NCI-H128 (cell line): ENCODE results near the gene SYT2.
"Not testable (repeated sequence)": the region's sequence is repeated elsewhere in the genome, so short reads cannot be mapped to it uniquely, and the experiment has no call there.

ENCODE experiments used
- DNase-seq: peaks from one replicate; lab custom pipeline; 2025; ENCODE audit not compliant: unreplicated experiment; lab: John Stamatoyannopoulos, UW

The SYT2 gene

GRCh38 chr1:202575918-202576653, 134.2 kb downstream of the SYT2 start:
- no peak for DNase-seq

DNA sequence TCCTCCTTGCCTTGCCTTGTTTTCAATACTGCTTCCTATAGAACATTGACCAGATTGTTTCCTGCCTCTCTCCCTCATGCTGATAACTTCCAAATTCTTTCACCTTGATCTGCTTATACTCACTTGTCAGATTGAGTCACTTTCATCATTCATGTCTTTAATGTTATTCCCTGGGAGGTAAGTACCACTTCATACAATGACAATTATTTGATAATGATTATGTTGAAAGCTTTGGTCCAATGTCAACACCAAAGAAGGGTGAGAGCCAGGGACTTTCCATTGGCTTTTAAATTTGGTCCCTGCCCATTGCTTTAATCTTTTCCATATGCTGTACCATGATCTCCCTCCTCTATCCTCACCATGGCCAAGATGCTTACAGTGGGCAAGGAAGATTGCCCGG, 137.4 kb downstream of the SYT2 start:
- DNase-seq: no peak

- no peak for DNase-seq
Observed at GRCh38 chr1:202571719-202572339, 138.4 kb downstream of the SYT2 start.

DNA sequence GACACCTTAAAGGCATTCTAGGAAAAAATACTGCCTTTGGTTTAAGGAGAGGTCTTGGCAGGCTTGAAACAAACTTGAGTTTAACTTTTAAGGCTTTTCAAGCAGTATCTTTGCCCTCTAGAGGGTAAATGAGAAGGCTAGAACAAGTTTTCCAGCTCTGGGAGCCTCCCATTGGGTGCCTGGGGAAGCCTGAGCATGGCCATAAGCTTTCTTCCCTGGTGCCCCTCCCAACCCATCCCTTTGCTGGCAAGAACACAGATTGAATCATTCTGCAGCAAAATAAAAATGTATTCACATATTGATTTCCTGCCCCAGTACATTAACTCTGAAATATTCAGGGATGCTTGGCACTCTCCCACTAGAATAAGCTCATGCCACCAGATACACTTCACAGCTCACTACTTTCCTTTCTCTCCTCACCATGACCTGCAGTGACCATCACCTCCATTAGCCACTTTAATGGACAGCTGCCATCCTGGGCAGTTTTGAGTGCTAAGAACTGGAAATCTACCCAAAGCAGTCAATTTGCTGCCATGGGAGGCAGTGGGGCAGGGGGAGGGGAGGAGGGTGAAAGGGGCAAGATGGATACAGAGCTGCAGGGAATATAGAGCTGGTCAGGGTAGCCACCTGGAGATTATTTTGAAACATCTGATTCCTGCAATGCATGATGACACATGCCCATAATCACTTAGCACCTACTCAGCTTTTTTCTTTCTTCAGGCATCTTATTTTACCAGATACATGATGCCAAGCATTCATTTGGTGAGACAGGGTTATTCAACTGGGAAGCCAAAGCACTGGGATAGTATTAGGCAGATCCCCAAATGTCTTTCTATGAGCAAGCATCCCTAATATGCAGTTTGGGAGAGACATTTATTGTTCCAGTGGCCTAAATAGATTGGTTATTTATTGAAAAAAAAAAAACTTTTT, 140.6 kb downstream of the SYT2 start:
- DNase-seq: no peak

DNA sequence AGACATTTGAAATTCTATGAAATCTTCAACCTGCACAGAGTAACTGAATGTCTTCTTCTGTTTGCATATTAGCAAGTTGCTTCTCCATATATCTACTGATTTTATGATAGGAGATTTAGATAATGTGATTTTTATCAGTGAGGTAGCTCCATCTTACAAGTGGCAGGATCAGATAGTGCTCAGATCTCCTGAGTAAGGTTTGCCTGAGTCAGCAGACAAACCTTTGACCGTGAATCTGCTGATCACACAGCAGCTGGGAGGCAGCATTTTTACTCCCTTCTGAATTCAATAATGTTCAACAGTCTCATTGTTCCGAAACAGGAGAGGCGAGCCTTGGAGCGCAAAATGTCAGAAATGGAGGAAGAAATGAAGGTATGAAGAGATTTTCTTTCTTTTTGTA, 141.4 kb downstream of the SYT2 start:
- DNase-seq: no peak

DNA sequence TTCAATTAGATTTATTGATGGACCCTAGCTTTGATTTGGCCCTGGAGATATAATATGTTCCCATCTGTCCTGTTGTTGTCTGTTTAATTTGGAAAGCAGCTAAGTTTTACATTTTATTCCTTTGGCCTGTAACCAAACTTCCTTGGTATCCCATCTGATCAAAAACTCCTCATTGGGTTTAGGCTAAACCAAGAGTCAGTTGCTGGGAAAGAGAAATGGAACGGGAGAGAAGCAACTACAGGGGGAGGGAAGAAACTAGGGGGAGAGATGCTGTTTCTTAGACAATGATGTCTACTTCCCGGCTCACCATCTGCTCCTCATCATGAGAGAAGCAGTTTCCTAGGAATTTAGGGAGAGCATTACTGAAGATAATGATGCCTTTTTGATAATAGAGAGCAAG, 141.8 kb downstream of the SYT2 start:
- DNase-seq: no peak

GRCh38 chr1:202567738-202568137, 142.5 kb downstream of the SYT2 start:
- no peak for DNase-seq

GRCh38 chr1:202565890-202566602, 144.2 kb downstream of the SYT2 start:
- no peak for DNase-seq

GRCh38 chr1:202564958-202565495, 145.2 kb downstream of the SYT2 start:
- DNase-seq: no peak

DNA sequence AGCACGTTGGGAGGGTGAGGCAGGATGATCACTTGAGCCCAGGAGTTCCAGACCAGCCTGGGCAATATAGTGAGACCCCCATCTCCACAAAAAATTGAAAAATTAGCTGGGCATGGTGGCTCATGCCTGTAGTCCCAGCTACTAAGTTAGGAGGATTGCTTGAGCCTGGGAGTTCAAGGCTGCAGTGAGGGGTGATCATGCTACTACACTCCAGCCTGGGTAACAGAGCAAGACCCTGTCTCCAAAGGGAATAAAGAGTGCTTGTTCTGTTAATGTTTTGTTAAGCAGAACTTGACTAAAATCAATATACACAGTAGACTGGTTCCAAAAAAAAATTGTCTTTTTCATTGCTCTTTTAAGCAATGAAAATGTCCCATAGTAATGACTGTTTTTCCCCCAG, 146.4 kb downstream of the SYT2 start:
- DNase-seq: no peak

GRCh38 chr1:202562444-202563060, 147.7 kb downstream of the SYT2 start:
- DNase-seq: no peak

DNA sequence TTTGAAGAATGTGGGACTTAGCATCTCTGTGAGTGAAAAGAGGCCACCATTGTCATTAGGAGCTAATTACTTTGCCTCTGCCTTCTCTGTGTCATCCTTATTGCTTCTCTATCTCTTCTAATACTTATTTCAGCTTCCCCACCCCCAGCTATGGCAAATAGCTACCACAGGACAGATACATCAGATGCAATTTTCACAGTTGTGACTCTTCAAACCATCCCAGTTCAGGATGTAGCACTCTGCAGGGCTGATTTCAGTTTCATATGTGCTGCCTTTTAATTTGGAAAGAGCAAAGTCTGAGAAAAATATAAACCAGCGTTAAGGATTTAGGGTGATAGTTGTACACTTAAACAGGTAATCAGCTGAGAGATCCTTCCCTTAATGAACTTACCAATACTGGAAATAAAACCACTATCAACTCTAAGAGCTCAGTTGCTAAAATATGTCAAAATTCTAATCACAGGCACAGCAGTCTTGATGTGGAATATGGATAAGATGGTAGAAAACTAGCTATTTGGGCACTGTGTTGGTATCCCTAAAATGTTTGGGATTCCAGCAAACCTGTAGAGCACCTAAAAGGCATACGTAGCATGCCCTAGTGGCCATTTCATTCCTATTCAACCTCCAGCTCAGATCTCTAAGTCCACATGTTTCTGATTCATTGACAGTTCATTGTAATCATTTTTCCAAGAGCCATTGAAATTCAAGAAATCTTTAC, 148.4 kb downstream of the SYT2 start:
- no peak for DNase-seq

GRCh38 chr1:202561240-202561639, 149.0 kb downstream of the SYT2 start:
- DNase-seq: no peak

DNA sequence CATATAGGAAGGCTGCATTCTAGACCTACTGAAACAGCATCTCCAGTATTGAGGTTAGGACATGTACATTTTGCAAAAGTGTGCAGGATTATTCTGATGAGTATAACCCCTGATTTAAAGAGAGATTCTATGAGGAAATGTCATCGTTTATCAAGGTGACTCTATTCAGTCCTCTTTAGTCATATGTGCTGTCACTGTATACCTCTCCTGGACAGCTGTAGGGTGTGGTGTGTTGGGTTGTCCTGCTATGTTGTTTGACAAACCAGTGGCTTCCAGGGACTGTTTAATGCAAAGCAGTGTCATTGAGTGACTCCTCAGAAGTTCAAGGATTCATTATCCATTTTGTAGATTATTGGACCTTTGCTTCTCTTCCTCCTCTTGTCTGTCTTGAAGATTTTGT, 152.6 kb downstream of the SYT2 start:
- not testable (repeated sequence) for DNase-seq

GRCh38 chr1:202556037-202556436, 154.2 kb downstream of the SYT2 start:
- not testable (repeated sequence) for DNase-seq

DNA sequence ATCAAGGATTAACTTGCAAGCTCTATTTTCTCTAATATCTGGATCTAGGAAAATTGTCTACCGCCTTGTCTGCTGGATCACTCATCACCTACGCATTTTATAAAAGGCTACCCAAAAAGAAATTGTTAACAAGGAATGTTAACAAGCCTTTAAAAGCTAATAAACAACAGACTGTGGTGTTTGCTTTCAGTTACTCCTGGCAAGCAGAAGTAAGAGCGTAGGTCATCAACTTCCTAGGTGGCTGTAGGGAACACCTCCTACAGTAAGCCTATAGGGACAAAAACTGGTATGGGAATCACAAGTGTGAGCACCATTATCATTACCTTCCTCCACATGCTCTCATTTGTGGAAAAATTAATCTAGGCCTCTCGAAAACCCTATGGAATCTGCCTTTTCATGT, 155.6 kb downstream of the SYT2 start:
- not testable (repeated sequence) for DNase-seq

GRCh38 chr1:202553560-202554038, 156.7 kb downstream of the SYT2 start:
- no peak for DNase-seq

- not testable (repeated sequence) for DNase-seq
Observed at GRCh38 chr1:202553078-202553477, 157.2 kb downstream of the SYT2 start.

DNA sequence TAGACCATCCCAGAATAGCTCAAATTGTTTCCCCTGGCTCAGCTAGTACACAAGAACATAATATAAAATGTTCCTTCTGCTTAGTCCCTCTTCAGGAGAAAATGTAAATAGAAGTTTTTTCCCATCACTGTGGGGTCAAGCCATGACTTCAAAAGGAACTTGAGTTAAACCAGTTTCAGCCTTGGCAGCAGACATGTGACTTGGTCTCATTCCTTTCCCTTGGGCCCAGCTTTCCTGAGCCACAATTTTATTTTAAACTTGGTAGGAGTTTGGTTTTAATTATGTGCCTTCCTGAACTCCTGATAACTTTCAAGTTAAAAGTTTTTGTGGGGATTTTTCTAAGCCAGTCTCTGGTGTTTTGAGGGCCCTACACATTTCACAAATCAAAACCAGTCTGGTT, 157.6 kb downstream of the SYT2 start:
- not testable (repeated sequence) for DNase-seq

GRCh38 chr1:202551683-202552082, 158.6 kb downstream of the SYT2 start:
- DNase-seq: no peak
